Suprapubic skin (tissue), 4 donors: ENCODE measurements around the gene CTU2. TPM values are rescaled to one million over a fixed set of nuclear protein-coding genes. Genes with fewer than 3 reads are reported as not detected.

Experiments
- DNase-seq, 2 donors: peaks; one replicate each; pipeline ENCODE4 v3.0.0-alpha.2; 2019; ENCODE audit warnings: low spot score in 2 of 2
- H3K27ac ChIP-seq: fragments of 200-600 bp; sonication (generic); one replicate; pipeline ENCODE4 v1.5.1; 2019
- H3K27me3 ChIP-seq: fragments of 200-600 bp; sonication (generic); one replicate; pipeline ENCODE4 v1.5.1; 2019
- H3K36me3 ChIP-seq: fragments of 200-600 bp; sonication (generic); one replicate; pipeline ENCODE4 v1.5.1; 2019
- H3K4me1 ChIP-seq: fragments of 200-600 bp; sonication (generic); one replicate; pipeline ENCODE4 v1.5.1; 2019
- H3K4me3 ChIP-seq: fragments of 200-600 bp; sonication (generic); one replicate; pipeline ENCODE4 v1.5.1; 2019; ENCODE audit warnings: mild to moderate bottlenecking
- H3K9me3 ChIP-seq: fragments of 200-600 bp; sonication (generic); one replicate; pipeline ENCODE4 v1.5.1; 2019
- EP300 ChIP-seq: sonication (generic); formaldehyde crosslinking; IDR thresholded peaks from one replicate; pipeline ENCODE4 v1.6.1; 2017; ENCODE audit warnings: antibody characterized with exemption
- POLR2A ChIP-seq, 2 donors: fragments of 450-650 bp; IDR thresholded peaks; one replicate each; pipeline ENCODE4 v1.6.1; 2017; ENCODE audit warnings: antibody characterized with exemption in 2 of 2, mild to moderate bottlenecking in 2 of 2, moderate library complexity in 2 of 2
- POLR2AphosphoS5 ChIP-seq, 3 donors: sonication (generic); formaldehyde crosslinking; IDR thresholded peaks; one replicate each; pipeline ENCODE4 v1.6.1; 2017; ENCODE audit warnings: antibody characterized with exemption in 3 of 3
- WGBS: methylation state at CpG from one replicate; pipeline ENCODE4 v1.1.5; 2018; 5-methylcytosine and 5-hydroxymethylcytosine counted together
- total RNA-seq, 4 donors: library from RNA; depleted of rRNA; stranded (reverse); fragments of >200 nt; gene quantifications; one replicate each; pipeline ENCODE4 v1.1.0, GENCODE V29; 2016
- TF ChIP-seq, protein P1 (sequence below), 2 donors: fragments of 200-600 bp in 1 of 2; fragments of 450-650 bp in 1 of 2; sonication (generic) in 1 of 2; IDR thresholded peaks; one replicate each; pipeline ENCODE4 v1.5.1; 2016 to 2019; ENCODE audit warnings: antibody characterized with exemption in 2 of 2, mild to moderate bottlenecking in 1 of 2, moderate library complexity in 1 of 2

The CTU2 gene
- total RNA-seq, 4 donors from 2014 or later = 7.8 to 17.8 (median 10.9) TPM

DNA sequence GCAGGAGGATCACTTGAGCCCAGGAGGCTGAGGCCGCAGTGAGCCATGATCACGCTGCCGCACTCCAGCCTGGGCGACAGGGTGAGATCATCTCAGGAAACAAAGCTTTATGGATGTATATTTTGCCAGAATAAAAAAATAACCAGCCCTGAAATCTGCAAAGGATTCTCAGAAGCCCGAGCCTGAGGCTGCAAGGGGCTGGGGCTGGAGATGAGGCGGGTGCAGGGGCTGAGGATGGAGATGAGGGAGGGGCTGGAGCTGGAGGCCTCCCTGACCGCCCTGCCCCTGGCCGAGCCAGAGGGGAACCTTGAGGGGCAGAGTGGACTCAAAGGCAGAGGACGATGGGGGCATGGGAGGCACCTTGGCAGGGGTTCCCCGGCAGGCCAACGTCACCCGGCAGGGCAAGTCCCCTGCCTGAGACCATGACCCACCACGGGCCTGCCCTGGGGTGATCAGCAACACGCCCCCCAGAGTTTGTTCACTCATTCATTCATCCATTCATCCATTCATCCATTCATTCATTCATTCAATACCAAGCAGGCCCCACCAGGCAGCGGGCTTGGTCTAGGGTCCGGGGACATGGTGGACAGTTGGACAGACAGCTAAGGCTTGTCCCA, 46.2 kb downstream of the CTU2 start:
- H3K27ac ChIP-seq = no peak overlapping the region
- TF ChIP-seq, protein P1, sequence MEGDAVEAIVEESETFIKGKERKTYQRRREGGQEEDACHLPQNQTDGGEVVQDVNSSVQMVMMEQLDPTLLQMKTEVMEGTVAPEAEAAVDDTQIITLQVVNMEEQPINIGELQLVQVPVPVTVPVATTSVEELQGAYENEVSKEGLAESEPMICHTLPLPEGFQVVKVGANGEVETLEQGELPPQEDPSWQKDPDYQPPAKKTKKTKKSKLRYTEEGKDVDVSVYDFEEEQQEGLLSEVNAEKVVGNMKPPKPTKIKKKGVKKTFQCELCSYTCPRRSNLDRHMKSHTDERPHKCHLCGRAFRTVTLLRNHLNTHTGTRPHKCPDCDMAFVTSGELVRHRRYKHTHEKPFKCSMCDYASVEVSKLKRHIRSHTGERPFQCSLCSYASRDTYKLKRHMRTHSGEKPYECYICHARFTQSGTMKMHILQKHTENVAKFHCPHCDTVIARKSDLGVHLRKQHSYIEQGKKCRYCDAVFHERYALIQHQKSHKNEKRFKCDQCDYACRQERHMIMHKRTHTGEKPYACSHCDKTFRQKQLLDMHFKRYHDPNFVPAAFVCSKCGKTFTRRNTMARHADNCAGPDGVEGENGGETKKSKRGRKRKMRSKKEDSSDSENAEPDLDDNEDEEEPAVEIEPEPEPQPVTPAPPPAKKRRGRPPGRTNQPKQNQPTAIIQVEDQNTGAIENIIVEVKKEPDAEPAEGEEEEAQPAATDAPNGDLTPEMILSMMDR (IDR thresholded peaks at IDR 0.05) = no peak
- TF ChIP-seq EP300 (no peak), POLR2AphosphoS5 (IDR thresholded peaks at IDR 0.05) (no peak), POLR2A (IDR thresholded peaks at IDR 0.05) (no peak)
- 89% methylated on average over 16 of the region's 16 CpGs for WGBS
- H3K4me3 ChIP-seq = no peak overlapping the region
- H3K36me3 ChIP-seq = peaks cover 5% of the 10 kb centered on the region
- no peak for DNase-seq
- peaks cover 25% of the 10 kb centered on the region for H3K4me1 ChIP-seq
- no peaks in the 10 kb centered on the region for H3K27me3 ChIP-seq
- no peaks in the 10 kb centered on the region for H3K9me3 ChIP-seq

DNA sequence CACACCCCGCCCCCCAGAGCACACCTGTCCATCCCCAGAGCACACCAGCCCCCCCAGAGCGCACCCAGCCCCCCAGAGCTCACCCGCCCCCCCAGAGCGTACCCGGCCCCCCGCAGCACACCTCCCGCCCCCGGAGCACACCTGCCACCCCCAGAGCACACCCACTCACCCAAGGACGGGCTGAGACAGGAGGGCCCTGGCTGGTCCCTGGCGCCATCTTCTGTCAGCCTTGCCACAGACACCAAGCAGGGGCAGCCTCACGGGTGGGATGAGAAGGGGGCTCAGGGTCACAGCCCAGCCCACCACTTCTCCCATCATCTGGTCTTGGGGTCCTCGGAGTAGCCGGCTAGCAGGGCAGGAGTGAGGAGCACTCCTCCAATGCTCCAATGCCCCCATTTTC, 46.9 kb downstream of the CTU2 start:
- peaks cover 22% of the 10 kb centered on the region for H3K4me1 ChIP-seq
- 100% methylated on average over 1 of the region's 13 CpGs for WGBS
- H3K36me3 ChIP-seq = peaks cover 5% of the 10 kb centered on the region
- no peak overlapping the region for H3K27ac ChIP-seq
- H3K4me3 ChIP-seq = no peak overlapping the region
- no peak for DNase-seq
- TF ChIP-seq EP300 = no peak
- no peak for TF ChIP-seq POLR2A (IDR thresholded peaks at IDR 0.05)
- TF ChIP-seq, protein P1 (IDR thresholded peaks at IDR 0.05) = no peak
- no peak for TF ChIP-seq POLR2AphosphoS5 (IDR thresholded peaks at IDR 0.05)
- no peaks in the 10 kb centered on the region for H3K9me3 ChIP-seq
- no peaks in the 10 kb centered on the region for H3K27me3 ChIP-seq

DNA sequence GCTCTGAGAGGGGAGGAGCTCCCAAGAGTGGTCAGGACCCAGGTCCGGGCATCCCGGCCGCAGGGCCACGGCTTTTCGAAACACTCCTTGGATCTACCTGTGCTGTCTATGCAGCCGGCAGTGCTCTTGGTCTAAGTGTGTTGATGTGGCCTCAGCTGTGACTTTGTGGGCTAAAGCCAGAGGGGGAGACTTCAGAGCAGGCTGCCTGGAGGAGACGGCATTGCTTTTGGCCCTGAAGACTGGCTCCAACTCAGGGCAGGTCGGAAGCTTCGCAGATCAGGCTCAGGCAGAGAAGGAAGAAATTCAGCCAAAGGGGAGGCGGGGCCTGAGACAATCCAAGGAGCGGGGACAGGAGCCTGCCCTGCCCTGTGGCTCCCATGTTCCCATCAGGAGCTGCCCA, 47.3 kb downstream of the CTU2 start:
- no peak for DNase-seq
- 91% methylated on average over 8 of the region's 11 CpGs for WGBS
- Histone ChIP-seq H3K36me3 (peaks cover 5% of the 10 kb centered on the region), H3K9me3 (no peaks in the 10 kb centered on the region), H3K4me3 (no peak overlapping the region), H3K27me3 (no peaks in the 10 kb centered on the region), H3K27ac (no peak overlapping the region), H3K4me1 (peaks cover 22% of the 10 kb centered on the region)
- TF ChIP-seq POLR2AphosphoS5 (IDR thresholded peaks at IDR 0.05) (no peak), EP300 (no peak), POLR2A (IDR thresholded peaks at IDR 0.05) (no peak)
- TF ChIP-seq, protein P1 (IDR thresholded peaks at IDR 0.05) = no peak

DNA sequence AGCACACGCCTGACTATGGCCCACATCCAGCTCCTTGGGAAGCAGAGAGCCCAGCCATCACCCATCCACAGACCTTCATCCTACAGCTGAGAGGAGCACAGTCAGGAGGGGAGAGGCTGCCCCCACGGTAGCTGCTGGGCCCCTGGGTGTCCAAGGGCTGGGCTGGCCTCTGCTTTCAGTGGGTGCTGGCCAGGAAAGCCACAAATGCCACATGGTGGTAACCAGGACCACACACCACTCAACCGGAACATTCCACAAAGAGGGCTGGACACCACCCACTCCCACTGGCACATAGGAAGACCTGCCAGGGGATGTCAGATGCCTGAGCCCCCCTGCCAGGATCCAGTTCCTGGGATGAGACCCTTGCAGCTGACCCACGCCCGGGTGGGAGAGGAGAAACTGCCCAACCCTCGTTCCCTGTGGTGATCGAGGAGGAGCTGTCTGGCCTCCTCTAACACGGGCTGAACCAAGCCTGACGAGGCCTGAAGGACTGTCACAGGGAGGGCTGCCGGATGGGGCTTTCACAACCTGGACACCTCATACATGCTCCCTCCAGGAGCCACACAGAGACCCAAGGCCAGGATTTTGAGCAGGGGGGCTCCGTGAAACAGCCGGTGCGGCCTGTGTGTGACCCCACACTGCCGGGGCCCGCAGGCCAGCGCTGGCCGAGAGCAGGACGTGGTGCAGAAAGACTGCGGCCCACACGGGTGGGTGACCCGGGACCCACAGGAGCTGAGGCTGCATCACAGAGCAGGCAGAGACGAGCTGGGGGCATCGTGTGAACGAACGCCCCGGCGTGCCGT, 48.0 kb downstream of the CTU2 start:
- WGBS = 89% methylated on average over 6 of the region's 28 CpGs
- no peak overlapping the region for H3K27ac ChIP-seq

More for the DNA sequence above, 48.0 kb downstream of the CTU2 start:
- H3K4me1 ChIP-seq = peaks cover 23% of the 10 kb centered on the region
- peaks cover 5% of the 10 kb centered on the region for H3K36me3 ChIP-seq
- no peaks in the 10 kb centered on the region for H3K27me3 ChIP-seq
- no peak for TF ChIP-seq POLR2AphosphoS5 (IDR thresholded peaks at IDR 0.05)
- TF ChIP-seq, protein P1 (IDR thresholded peaks at IDR 0.05) = no peak
- H3K9me3 ChIP-seq = no peaks in the 10 kb centered on the region
- no peak for DNase-seq
- no peak overlapping the region for H3K4me3 ChIP-seq
